Muscle of arm (tissue), 12 donors: ENCODE measurements around the gene FAM217A. TPM values are rescaled to one million over a fixed set of nuclear protein-coding genes. Genes with fewer than 3 reads are reported as not detected.

Experiments used
- DNase-seq: peaks from one replicate; pipeline ENCODE4 v3.0.0-alpha.2; 2013
- polyA plus RNA-seq, 12 donors: library from polyadenylated mRNA; unstranded; fragments of 120-200 nt; gene quantifications; one replicate each; pipeline ENCODE4 v1.2.1, GENCODE V29; 2013; ENCODE audit not compliant: insufficient read length in 12 of 12

The FAM217A gene
- polyA plus RNA-seq, 12 donors = 0.34 to 2.8 (median 0.68) TPM; not detected in 3

GRCh38 chr6:4088704-4089103 is 9.8 kb upstream of the FAM217A start:
- DNase-seq = no peak

- DNase-seq = no peak
Measured at GRCh38 chr6:4085332-4085700, 6.4 kb upstream of the FAM217A start.

GRCh38 chr6:4084444-4085331 is 5.8 kb upstream of the FAM217A start:
- no peak for DNase-seq

- no peak for DNase-seq
Measured at GRCh38 chr6:4074478-4075235, 4.3 kb downstream of the FAM217A start.

GRCh38 chr6:4071330-4071729 is 7.6 kb downstream of the FAM217A start:
- DNase-seq = no peak

GRCh38 chr6:4069199-4069598 is 9.7 kb downstream of the FAM217A start:
- no peak for DNase-seq

GRCh38 chr6:4067673-4068072 is 11.3 kb downstream of the FAM217A start:
- no peak for DNase-seq

GRCh38 chr6:4066029-4066755 is 12.7 kb downstream of the FAM217A start:
- DNase-seq = no peak

GRCh38 chr6:4059115-4059777 is 19.7 kb downstream of the FAM217A start:
- DNase-seq = no peak

GRCh38 chr6:4057036-4057435 is 21.9 kb downstream of the FAM217A start:
- no peak for DNase-seq

GRCh38 chr6:4055420-4056041 is 23.4 kb downstream of the FAM217A start:
- peak; percentile 21 for DNase-seq

- no peak for DNase-seq
Measured at GRCh38 chr6:4049246-4049645, 29.7 kb downstream of the FAM217A start.

GRCh38 chr6:4041480-4041879 is 37.5 kb downstream of the FAM217A start:
- DNase-seq = no peak

- no peak for DNase-seq
Measured at GRCh38 chr6:4039348-4039747, 39.6 kb downstream of the FAM217A start.

- no peak for DNase-seq
Measured at GRCh38 chr6:4036581-4036980, 42.4 kb downstream of the FAM217A start.

GRCh38 chr6:4032475-4032874 is 46.5 kb downstream of the FAM217A start:
- DNase-seq = no peak

GRCh38 chr6:4031442-4031841 is 47.5 kb downstream of the FAM217A start:
- DNase-seq = no peak

- DNase-seq = no peak
Measured at GRCh38 chr6:4030669-4031068, 48.3 kb downstream of the FAM217A start.

GRCh38 chr6:4029687-4030086 is 49.2 kb downstream of the FAM217A start:
- no peak for DNase-seq

GRCh38 chr6:4028051-4028450 is 50.9 kb downstream of the FAM217A start:
- no peak for DNase-seq

GRCh38 chr6:4025681-4026080 is 53.3 kb downstream of the FAM217A start:
- no peak for DNase-seq
